HG03378 (cell line): ENCODE results near the gene PCDHA8.
"Not testable (repeated sequence)": the region's sequence is repeated elsewhere in the genome, so short reads cannot be mapped to it uniquely, and the experiment has no call there.

Experiments
- ATAC-seq: cut with Tn5 transposase; IDR thresholded peaks from one replicate; pipeline ENCODE4 v1.9.1; 2021; ENCODE audit warnings: mild to moderate bottlenecking, moderate library complexity; ENCODE audit not compliant: unreplicated experiment

Gene PCDHA8

GRCh38 chr5:140840978-140841962, at the start of gene PCDHA8:
Gene PCDHA8, plus strand, starts transcription at chr5:140841187. Its CDS starts 135 bp downstream, at chr5:140841322.
- no peak for ATAC-seq

- no peak for ATAC-seq
Measured at GRCh38 chr5:140794595-140795258, 46.3 kb upstream of the PCDHA8 start, which contains the start of gene PCDHA2. Gene PCDHA2, plus strand, starts transcription at chr5:140794852.

- ATAC-seq: no peak
Measured at GRCh38 chr5:140795259-140795641, 45.7 kb upstream of the PCDHA8 start.

GRCh38 chr5:140796072-140796717, 44.8 kb upstream of the PCDHA8 start:
- not testable (repeated sequence) for ATAC-seq

- no peak for ATAC-seq
Measured at GRCh38 chr5:140796718-140797095, 44.3 kb upstream of the PCDHA8 start.

- ATAC-seq: no peak
Measured at GRCh38 chr5:140800816-140801493, 40.0 kb upstream of the PCDHA8 start, which contains the start of gene PCDHA3. Gene PCDHA3, plus strand, starts transcription at chr5:140801057.

GRCh38 chr5:140801494-140801841, 39.5 kb upstream of the PCDHA8 start:
- no peak for ATAC-seq

- ATAC-seq: not testable (repeated sequence)
Measured at GRCh38 chr5:140802381-140802780, 38.6 kb upstream of the PCDHA8 start.

GRCh38 chr5:140802781-140803271, 38.2 kb upstream of the PCDHA8 start:
- no peak for ATAC-seq

GRCh38 chr5:140806834-140807775, 33.9 kb upstream of the PCDHA8 start, which contains the start of gene PCDHA4:
Gene PCDHA4, plus strand, starts transcription at chr5:140807068.
- no peak for ATAC-seq

GRCh38 chr5:140808241-140808888, 32.6 kb upstream of the PCDHA8 start:
- not testable (repeated sequence) for ATAC-seq

- no peak for ATAC-seq
Measured at GRCh38 chr5:140808889-140809291, 32.1 kb upstream of the PCDHA8 start.

GRCh38 chr5:140821375-140822280, 19.4 kb upstream of the PCDHA8 start, which contains the start of gene PCDHA5:
Gene PCDHA5, plus strand, starts transcription at chr5:140821613.
- no peak for ATAC-seq

GRCh38 chr5:140822281-140822629, 18.7 kb upstream of the PCDHA8 start:
- no peak for ATAC-seq

- ATAC-seq: not testable (repeated sequence)
Measured at GRCh38 chr5:140822969-140823368, 18.0 kb upstream of the PCDHA8 start.

- no peak for ATAC-seq
Measured at GRCh38 chr5:140823475-140823874, 17.5 kb upstream of the PCDHA8 start.

- ATAC-seq: no peak
Measured at GRCh38 chr5:140827704-140828361, 13.2 kb upstream of the PCDHA8 start, which contains the start of gene PCDHA6. Gene PCDHA6, plus strand, starts transcription at chr5:140827960. Its CDS starts 132 bp downstream, at chr5:140828092.
